ENCODE results near the gene TRIM63.
"Not testable (repeated sequence)": the region's sequence is repeated elsewhere in the genome, so short reads cannot be mapped to it uniquely, and the experiment has no call there.

Gene TRIM63

DNA sequence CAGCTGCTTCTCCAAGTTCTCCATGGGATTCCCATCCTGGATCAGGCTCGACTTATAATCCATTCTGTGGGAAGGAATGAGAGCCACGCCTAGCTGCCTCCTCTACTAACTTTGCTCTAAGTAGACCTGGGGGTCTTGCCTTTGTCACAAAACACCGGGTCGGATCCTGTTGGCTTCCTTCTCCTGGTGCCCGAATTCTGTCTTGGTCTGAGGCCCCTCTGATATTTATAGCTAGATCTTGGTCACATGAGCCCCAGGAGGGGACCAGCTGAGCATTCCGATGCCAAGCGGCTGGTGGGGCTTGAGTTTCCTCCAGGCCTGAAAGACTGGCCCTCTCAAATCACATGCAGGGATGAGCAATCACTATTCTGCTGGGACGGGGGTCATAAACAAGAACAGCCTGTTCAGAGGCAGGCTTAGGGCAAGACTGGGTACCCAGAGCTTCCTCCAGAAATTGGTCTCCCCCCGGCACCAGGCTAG is at the start of gene TRIM63:
Gene TRIM63 (minus strand): TSS at position 199 of the 480 bp plus-strand sequence. CDS start 136 bp downstream, at position 63.
- no peak within 1 kb of the TSS for H3K27ac ChIP-seq
- H3K4me1 ChIP-seq: no peaks in the 10 kb centered on the region
- H3K4me2 ChIP-seq: no peak within 1 kb of the TSS
- no peak within 1 kb of the TSS for H3K4me3 ChIP-seq
- no peaks in the 10 kb centered on the region for H3K9me3 ChIP-seq (replicated peaks in 1 of 11)
- no peak within 1 kb of the TSS for H3K9ac ChIP-seq
- no peak for TF ChIP-seq Cebpa-rat (IDR thresholded peaks at IDR 0.05)
- H3K27me3 ChIP-seq: no peaks in the 10 kb centered on the region
- H4K20me1 ChIP-seq: no peaks in the 10 kb centered on the region
- no peaks in the 10 kb centered on the region for H3K36me3 ChIP-seq

DNA sequence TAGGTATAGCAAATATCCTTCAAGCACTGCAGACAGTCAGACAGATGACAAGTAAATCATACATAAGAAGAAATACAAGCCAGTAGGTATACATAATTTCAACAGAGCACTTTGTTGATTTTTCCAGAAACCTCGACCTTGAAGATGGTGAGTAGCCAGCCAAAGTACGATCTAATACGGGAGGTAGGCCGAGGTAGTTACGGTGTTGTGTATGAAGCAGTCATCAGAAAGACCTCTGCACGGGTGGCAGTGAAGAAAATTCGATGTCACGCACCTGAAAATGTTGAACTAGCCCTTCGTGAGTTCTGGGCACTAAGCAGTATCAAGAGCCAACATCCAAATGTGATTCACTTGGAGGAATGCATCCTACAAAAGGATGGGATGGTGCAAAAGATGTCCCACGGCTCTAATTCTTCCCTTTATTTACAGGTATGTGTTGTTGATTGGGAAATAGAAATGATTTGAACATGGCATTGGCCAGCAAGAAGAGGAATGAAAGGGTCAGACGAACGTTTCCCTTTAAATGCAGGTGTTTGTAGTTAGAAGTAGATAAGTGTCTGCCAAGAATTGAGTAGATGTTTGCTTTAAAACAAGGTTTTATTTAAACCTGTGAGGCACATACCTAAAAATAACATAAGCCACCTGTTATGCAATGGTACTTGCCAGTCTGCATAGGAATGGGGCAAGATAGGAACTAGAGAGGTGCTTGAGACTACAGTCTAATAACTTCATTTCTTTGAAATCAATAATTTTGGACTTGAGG is 46.9 kb upstream of the TRIM63 start:
- Histone ChIP-seq H3K36me3 (peaks cover 32 to 59% (median 51%) of the 10 kb centered on the region in 11 experiments; a peak in 21 of 22 replicates), H4K20me1 (no peaks in the 10 kb centered on the region), H3K9ac (no peak overlapping the region), H3K9me3 (replicated peaks in 1 of 11) (no peaks in the 10 kb centered on the region), H3K4me3 (no peak overlapping the region), H3K27ac (no peak overlapping the region), H3K27me3 (no peaks in the 10 kb centered on the region; a peak in 1 of 22 replicates), H3K4me2 (no peak overlapping the region), H3K4me1 (peaks cover 22 to 37% (median 26%) of the 10 kb centered on the region in 10 experiments)
- TF ChIP-seq Cebpa-rat (IDR thresholded peaks at IDR 0.05): no peak

DNA sequence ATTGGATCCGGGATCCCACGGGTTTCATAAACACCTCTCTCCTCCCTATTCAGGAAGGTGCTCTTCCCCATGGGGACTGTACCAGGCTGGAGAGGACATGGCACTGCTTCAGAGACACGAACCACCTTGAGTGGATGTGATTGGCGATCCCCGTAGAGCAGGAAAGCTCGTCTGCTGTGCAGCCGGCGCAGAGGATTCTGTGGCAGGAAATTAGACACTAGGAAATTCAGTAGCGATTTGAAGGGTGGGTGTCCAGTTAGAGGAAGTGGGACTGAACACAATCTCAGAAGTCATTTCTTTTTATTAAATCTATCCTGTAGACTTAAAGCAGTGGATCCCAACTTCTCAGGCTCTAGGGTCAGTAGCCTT is 45.0 kb upstream of the TRIM63 start:
- Histone ChIP-seq H4K20me1 (no peaks in the 10 kb centered on the region), H3K9ac (peak overlapping the region; percentile 87 to 97 (median 92)), H3K36me3 (peaks cover 21 to 40% (median 33%) of the 10 kb centered on the region in 11 experiments; a peak in 21 of 22 replicates), H3K4me2 (peak overlapping the region; percentile 75 to 99 (median 92)), H3K4me1 (peaks cover 16 to 26% (median 19%) of the 10 kb centered on the region in 10 experiments), H3K27me3 (no peaks in the 10 kb centered on the region; a peak in 1 of 22 replicates), H3K4me3 (peak overlapping the region; percentile 84 to 98 (median 92)), H3K9me3 (replicated peaks in 1 of 11) (no peaks in the 10 kb centered on the region), H3K27ac (peak overlapping the region; percentile 41 to 96 (median 93); a peak in 21 of 22 replicates)
- no peak for TF ChIP-seq Cebpa-rat (IDR thresholded peaks at IDR 0.05)

DNA sequence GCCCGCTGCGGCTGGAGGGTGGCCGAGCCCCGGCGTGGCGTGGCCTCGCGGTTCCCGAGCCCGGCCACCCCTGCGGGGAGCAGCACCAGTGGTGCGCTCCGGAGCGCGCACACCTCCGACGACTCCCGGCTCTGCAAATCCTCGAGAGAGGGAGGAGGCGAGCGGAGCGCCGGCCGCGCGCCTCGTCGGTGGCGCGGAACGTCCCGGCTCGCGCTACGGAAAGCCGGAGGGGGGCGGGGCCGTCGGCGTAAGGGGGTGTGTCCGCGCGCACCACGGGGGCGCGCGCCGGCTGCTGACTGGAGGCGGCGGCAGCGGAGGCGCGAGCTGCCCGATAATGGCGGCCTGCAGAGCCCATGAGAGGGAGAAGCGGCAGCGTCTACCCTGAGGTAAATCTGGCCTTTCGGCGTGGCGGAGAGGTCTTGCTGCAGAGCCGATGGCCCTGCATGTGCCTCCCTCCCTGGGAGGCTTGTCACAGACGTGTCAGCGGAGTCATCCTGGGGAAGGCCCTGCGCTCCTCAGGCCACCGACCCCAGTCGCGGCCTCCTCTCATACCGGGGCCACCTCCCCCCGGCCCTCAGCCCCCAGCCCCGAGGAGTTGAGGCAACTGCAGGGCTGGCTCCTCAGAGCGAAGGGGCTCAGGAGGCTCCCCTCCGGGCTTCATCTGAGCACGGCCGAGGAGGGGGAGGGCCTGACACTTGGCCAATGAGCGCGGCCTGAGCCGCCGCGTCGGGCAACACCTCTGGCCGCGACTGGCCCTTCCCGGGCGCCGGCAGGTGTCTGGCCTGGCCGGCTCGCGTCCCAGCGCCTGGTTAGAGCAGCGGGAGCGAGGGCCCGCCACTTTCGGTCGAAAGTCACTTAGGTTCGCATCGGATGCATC is 44.3 kb upstream of the TRIM63 start, which contains the start of gene PDIK1L:
Gene PDIK1L (plus strand): TSS at position 295 of the 877 bp plus-strand sequence. CDS start 2,485 bp downstream, outside the sequence.
- H3K9ac ChIP-seq: peak within 1 kb of the TSS; percentile 87 to 97 (median 92)
- H3K9me3 ChIP-seq (replicated peaks in 1 of 11): no peaks in the 10 kb centered on the region
- no peak for TF ChIP-seq Cebpa-rat (IDR thresholded peaks at IDR 0.05)
- no peaks in the 10 kb centered on the region for H4K20me1 ChIP-seq
- peak within 1 kb of the TSS; percentile 83 to 96 (median 93) for H3K27ac ChIP-seq
- H3K36me3 ChIP-seq: peaks cover 17 to 33% (median 27%) of the 10 kb centered on the region in 11 experiments; a peak in 21 of 22 replicates
- H3K4me1 ChIP-seq: peaks cover 16 to 26% (median 19%) of the 10 kb centered on the region in 10 experiments
- H3K4me2 ChIP-seq: peak within 1 kb of the TSS; percentile 75 to 99 (median 96)
- H3K4me3 ChIP-seq: peak within 1 kb of the TSS; percentile 84 to 98 (median 92)
- no peaks in the 10 kb centered on the region; a peak in 1 of 22 replicates for H3K27me3 ChIP-seq

DNA sequence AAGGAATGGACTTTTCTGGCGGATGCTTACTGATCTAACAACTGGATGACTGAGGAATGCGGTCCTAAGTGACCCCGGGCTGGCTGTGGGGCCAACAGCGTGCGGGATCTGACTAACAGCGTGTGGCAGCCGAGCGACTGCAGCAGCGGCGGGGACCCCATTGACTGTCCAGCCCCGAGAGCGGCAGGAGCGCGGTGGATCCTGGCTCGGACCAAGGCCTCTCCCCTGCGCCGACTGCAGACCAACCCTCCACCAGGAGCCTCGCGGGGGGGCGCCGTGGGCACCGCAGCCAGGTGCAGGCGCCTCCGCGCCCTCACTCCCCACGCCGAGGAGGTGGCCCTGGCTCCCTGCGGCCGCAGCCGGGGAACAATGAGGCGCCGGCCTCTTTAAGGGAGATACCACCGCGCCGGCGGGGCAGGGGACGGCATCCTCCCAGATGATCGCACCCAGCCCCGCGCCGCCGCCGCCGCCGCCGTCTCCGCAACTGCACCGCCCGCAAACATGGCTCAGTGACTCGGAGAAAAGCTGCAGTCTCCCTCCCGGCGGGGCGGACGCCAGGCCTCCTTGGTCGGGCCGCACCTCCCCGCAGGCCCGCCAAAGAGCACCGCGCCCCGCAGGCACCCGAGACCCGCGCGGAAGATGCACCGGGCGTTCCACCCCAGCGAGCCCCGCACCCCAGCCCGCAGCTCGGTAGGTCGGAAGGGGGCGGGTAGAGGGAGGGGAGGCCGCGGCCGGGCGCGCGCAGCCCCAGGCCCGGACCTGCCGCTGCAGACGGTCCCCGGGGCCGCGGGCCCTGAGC is 43.5 kb upstream of the TRIM63 start:
- Histone ChIP-seq H3K27ac (peak overlapping the region; percentile 83 to 96 (median 93)), H3K9ac (peak overlapping the region; percentile 87 to 97 (median 92)), H3K9me3 (replicated peaks in 1 of 11) (no peaks in the 10 kb centered on the region), H3K4me1 (peaks cover 16 to 26% (median 19%) of the 10 kb centered on the region in 10 experiments), H4K20me1 (no peaks in the 10 kb centered on the region), H3K27me3 (no peaks in the 10 kb centered on the region; a peak in 1 of 22 replicates), H3K4me2 (peak overlapping the region; percentile 73 to 99 (median 96)), H3K4me3 (peak overlapping the region; percentile 84 to 98 (median 92)), H3K36me3 (peaks cover 16 to 25% (median 19%) of the 10 kb centered on the region in 11 experiments; a peak in 21 of 22 replicates)
- no peak for TF ChIP-seq Cebpa-rat (IDR thresholded peaks at IDR 0.05)

DNA sequence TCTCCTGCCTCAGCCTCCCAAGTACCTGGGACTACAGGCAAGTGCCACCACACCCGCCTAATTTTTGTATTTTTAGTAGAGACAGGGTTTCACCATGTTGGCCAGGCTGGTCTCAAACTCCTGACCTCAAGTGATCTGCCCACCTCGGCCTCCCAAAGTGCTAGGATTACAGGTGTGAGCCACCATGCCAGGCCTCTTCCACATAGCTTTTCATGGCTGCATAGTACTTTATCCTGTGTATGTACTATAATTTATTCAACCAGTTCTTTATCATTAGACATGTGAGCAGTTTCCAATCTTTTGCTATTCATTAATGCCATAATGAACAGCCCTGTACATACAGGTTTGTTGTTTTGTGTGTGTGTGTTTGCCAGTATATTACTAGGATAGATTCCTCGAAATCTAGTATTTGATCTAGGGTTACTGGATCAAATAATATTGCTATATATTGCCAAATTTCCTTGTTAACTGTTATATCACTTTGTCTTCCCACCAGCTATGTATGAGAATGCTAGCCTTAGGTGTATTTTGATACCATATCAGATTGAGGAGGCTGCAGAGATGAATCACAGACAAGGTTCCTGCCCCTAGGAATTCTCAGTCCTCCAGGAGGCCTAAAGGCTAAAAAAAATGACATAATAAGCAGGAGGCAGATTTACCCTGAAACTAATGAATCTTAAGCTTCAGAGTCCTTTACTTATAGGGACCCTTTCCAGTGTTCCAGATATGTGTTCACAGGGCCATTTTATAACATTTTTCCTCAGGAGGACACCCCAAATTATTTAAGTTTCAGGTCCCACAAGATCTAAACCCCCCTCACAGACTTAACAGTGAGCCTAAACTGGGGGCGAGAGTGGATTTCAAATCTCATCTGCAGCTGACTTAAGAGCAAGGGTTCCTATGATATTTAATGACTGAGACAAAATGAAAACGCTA is 42.1 kb upstream of the TRIM63 start:
- no peak for TF ChIP-seq Cebpa-rat (IDR thresholded peaks at IDR 0.05)
- H3K4me1 ChIP-seq: peaks cover 18 to 32% (median 21%) of the 10 kb centered on the region in 10 experiments
- peak overlapping the region; percentile 73 to 99 (median 96); a peak in 19 of 22 replicates for H3K4me2 ChIP-seq
- no peak overlapping the region for H3K4me3 ChIP-seq
- H4K20me1 ChIP-seq: no peaks in the 10 kb centered on the region
- H3K27me3 ChIP-seq: no peaks in the 10 kb centered on the region; a peak in 1 of 22 replicates
- no peak overlapping the region for H3K27ac ChIP-seq
- peaks cover 5 to 11% (median 6%) of the 10 kb centered on the region in 11 experiments; a peak in 20 of 22 replicates for H3K36me3 ChIP-seq
- H3K9me3 ChIP-seq (replicated peaks in 1 of 11): no peaks in the 10 kb centered on the region
- peak overlapping the region in 8 of 11 experiments; percentile 87 to 97 (median 94); a peak in 10 of 22 replicates for H3K9ac ChIP-seq

DNA sequence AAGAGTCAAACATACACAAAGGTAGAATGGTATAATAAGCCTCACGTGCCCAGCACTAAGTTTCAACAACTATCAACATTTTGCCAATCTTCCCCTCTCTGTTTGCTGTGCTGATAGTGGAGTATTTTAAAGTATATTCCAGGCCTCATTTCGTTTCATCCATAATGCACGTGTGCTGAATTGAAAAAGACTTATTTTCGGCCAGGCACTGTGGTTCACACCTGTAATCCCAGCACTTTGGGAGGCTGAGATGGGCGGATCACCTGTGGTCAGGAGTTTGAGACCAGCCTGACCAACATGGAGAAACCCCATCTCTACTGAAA is 37.8 kb upstream of the TRIM63 start:
- peaks cover 3 to 40% (median 28%) of the 10 kb centered on the region in 10 experiments; a peak in 18 of 20 replicates for H3K4me1 ChIP-seq
- not testable (repeated sequence) for H3K9ac ChIP-seq; H3K4me3 ChIP-seq; H3K36me3 ChIP-seq; H4K20me1 ChIP-seq; H3K27ac ChIP-seq; H3K27me3 ChIP-seq; H3K4me2 ChIP-seq; H3K9me3 ChIP-seq (replicated peaks in 1 of 11)

Data from BLaER1 treated with 17β-estradiol and CSF1 and Interleukin-3, amounts not matched to agents 10 nM and 100 nM (cell line).